Suprapubic skin (tissue), 2 donors: ENCODE measurements around the gene ESPN.
"Not testable (repeated sequence)": the region's sequence is repeated elsewhere in the genome, so short reads cannot be mapped to it uniquely, and the experiment has no call there.

Experiments used
- EP300 ChIP-seq: sonication (generic); formaldehyde crosslinking; IDR thresholded peaks from one replicate; pipeline ENCODE4 v1.6.1; 2017; ENCODE audit warnings: antibody characterized with exemption
- POLR2A ChIP-seq, 2 donors: fragments of 450-650 bp; IDR thresholded peaks; one replicate each; pipeline ENCODE4 v1.6.1; 2017; ENCODE audit warnings: antibody characterized with exemption in 2 of 2, mild to moderate bottlenecking in 2 of 2, moderate library complexity in 2 of 2

GRCh38 chr1:6436277-6436676, 11.7 kb downstream of the ESPN start:
- not testable (repeated sequence) for TF ChIP-seq EP300; POLR2A (IDR thresholded peaks at IDR 0.05)
